NCI-H128 (cell line): Measurements from ENCODE around the gene TAC4.
"Not testable (repeated sequence)": the region's sequence is repeated elsewhere in the genome, so short reads cannot be mapped to it uniquely, and the experiment has no call there.

Source experiments
- DNase-seq: peaks from one replicate; lab custom pipeline; 2025; ENCODE audit not compliant: unreplicated experiment; lab: John Stamatoyannopoulos, UW

The TAC4 gene

DNA sequence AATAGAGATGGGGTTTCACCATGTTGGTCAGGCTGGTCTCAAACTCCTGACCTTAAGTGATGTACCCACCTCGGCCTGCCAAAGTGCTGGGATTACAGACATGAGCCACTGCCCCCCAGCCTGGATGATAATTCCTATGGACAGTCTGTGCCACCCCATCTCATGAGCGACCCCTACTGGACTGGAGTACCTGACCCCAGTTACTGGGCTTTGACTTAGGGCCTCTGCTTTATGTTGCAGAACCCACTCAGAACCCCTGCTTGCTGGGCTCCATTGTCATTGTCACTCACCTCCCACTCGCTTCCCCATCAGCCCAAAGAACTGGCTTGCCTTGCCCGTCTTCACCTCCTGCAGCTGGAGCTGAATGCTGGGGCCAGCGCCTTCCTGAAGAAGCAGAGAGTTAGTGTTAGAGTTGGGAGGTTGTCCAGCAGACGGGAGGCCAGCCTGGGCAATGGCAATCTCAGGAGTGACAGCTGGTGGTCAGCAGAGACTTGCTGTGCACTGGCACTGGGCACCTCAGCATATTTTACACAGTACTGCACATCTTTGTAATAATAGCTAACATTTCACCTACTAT, 4.0 kb downstream of the TAC4 start:
- no peak for DNase-seq

DNA sequence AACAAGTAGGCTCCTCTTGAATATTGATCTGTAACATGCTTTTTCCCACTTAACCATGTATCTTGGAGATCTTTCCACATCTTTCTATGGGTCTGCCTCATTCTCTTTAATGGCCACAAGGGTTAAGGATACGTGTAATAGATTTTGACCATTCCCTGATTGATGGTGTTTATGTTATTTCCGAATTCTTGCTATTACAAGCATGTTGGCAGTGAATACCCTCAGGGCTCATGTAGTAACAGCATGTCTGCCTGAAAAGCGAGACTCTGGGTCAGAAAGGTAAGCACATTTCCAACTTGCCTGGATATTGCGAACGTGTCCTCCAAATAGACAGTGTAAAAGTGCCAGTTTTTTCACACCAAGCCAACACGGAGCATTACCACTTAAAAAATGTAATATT, 5.0 kb downstream of the TAC4 start:
- no peak for DNase-seq

DNA sequence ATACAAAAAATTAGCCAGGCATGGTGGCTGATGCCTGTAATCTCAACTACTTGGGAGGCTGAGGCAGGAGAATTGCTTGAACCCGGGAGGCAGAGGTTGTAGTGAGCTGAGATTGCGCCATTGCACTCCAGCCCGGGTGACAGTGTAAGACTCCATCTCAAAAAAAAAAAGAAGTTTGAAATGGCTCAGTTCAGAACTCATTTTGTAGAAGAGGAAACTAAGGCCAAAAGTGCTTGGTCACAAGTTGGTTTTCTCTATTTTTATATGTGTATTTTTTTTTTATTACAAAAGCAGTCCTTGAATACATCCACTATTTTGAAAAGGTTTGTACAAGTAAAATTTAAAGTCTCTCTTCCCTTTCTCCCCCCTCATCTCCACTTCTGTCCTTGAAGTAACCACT, 5.5 kb downstream of the TAC4 start:
- DNase-seq: no peak

DNA sequence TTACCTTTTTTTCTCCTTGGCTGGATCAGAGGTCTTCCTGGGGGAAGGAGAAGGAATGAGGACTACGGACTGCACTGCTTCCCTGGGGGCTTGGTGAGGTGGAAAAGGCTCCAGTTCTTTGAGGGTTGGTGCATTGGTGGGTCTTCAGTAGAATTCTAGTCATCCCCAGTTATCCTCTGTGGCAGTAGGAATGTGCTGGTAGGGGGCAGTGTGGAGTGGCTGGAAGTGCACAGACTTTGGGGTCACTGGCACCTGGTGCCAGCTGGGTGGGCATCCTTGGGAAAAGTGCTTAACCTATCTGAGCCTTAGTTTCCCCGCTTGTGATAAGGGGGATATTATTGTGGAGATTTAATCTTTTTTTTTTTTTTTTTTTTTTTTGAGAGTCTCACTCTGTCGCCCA, 6.3 kb downstream of the TAC4 start:
- no peak for DNase-seq

DNA sequence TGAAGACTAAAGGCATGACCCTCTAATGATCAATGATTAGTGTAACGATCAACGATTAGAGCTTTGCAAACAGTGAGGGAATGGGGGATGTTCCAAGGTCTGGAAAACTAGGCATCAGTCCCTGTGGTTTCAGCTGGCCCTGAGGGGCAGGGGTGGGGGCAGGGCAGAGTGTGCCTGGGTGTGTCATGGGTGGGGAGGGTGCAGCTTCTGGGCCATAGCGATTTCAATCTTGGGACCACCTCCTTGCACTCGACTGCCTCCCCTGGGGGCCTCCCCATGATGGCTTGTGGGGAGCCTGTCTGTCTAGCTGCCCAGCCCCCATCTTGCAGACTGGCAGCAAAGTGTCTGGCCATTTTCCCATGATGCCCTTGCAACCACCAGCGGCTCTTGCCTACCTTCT, 8.4 kb downstream of the TAC4 start:
- no peak for DNase-seq

DNA sequence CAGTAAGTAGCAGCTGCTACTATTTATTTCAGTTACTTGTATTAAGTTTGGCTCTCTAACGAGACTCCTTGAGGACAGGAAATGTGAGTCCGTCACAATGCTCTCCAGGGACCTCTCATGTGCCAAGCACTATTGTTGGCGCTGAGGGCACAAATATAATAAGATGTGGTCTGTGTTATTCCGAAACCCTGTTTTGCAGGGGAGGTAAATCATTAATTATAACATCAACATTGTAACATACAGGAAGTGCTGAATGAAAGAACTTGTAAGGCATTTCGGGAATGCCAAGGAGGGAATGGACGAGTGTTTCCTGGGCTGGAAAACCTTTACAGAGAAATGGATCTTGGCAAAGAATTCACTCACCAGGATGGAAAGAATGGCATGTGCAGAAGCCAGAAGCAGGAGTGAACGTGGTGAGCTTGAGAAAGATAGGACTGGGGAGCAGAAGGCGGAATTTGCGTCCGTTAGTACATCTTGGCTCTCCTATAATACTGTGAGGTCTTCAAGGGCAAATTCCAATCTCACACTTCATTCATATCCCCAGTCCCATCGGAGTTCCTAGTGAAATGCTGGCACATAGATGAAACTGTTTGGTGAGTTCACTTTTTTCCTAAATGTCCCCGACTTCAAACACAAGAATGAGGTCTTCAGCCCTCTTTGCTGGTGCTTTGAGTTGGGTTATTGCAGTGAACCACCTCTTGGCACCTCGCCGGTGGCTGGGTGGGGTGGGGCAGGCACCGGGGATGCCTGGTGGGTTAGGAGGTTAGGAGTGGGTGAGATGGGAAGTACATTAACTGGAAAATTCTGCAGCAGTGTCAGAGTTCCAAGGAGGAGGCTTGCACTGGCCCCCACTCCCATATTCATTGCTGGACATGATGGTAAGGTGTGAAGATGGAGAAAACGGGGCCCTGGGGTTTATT, 11.5 kb downstream of the TAC4 start:
- no peak for DNase-seq

DNA sequence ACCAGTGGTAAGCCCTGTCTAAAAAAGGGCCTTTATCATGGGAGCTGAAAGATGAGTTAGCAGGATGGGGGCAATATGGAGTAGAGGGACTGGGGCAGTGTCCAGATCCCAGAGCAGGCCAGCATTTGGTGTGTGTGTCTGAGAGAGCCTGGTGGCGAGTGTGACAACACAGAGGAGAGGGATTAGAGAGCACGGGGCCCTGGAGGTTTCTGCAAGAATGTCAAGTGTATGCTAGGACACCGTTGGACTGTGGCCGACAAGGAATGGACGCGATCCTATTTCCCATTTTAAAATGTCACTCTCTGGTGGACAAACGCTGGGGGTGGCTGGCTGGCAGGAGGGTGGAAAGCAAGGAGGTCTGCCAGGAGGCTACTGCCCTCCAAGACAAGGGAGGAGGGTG, 12.4 kb downstream of the TAC4 start:
- DNase-seq: no peak

DNA sequence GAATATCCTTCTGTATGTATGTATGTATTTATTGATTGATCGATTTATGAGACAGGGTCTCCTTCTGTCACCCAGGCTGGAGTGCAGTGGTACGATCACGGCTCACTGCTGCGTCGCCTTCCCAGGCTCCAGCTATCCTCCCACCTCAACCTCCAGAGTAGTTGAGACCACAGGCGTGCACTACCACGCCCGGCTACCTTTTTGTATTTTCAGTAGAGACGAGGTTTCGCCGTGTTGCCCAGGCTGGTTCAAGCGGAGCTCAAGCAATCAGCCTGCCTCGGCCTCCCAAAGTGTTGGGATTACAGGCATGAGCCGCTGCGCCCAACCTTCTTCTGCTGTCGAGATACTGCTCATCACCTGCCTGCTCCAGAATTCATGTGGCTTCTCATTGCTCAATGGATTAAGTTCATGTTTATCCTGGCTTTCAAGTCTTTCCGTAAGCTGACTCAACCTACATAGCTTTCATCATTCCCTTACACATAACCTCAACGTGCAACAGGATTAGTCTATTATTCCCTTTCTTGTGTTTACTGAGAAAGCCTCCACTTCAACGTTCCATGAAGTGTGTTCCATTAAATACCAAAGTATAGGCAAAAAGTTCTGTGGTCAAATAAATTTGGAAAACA, 13.6 kb downstream of the TAC4 start:
- no peak for DNase-seq

DNA sequence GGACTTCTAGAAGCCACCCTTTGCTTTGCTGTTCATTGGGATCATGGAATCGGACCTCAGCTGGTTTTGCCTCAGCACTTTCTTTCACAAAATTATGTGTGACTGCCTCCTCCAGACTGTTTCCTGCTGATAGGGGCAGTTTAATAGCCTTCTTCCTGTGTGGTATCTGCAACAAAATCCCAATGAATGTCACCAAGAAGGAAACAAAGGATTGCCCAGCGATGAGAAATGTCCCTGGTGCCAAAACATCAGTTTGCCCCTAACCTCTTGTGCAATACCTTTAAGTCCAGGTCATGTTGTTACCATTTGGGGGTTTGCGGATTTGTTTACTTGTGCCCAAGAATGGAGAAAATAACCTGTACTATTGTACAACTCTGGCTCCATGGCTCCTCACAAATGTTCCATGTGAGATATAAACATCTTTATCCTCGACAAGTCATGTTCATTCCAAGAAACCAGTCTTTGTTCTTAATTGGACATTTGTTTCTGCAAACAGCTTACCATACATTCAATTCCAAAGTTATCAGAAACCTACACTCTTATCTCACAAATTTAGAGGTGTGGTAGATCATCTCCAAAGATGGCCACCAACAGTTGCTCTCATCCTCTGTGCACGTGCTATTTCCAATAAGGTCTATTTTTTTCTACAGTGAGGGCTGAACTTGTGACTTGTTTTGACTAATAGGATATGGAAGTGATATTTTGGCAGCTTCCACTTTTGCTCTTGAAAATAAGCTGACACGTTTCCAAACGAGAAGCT, 14.8 kb downstream of the TAC4 start:
- no peak for DNase-seq

DNA sequence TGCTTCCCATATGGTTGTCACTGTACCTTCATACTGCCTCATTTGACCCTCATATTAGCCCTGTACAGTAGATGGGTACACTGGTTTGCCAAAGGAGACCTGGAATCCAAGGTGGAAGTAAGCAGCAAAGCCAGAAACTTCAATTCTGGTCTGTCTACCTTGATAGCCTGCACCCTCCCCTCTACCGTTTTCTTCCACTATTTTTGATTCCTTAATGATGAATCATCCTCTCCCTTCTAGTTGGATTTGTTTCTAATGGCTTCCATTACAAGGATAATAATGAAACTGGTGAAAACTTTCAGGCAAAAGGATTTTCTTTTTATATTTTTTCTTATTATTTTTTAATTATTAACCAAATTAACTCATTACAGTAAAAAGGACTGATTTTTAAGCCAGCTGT, 17.3 kb downstream of the TAC4 start:
- DNase-seq: no peak

DNA sequence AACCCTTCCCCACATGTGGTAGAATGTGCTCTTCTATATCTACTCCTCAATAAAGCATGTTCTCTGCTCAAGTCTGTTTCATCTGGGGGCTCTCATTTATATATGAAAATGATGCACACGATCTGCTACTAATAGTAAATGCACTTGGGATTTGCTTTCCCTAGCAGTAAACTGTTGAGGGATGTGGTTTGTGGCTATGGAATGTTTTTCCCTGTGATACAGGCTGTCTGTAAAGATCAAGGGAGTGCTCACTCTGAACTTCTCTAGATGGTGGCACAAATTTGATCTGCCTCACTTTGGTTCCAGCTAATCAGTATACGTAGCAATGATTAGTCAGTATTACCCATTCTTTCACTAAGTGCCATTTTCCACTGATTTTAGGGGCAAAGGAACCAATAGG, 18.8 kb downstream of the TAC4 start:
- no peak for DNase-seq

DNA sequence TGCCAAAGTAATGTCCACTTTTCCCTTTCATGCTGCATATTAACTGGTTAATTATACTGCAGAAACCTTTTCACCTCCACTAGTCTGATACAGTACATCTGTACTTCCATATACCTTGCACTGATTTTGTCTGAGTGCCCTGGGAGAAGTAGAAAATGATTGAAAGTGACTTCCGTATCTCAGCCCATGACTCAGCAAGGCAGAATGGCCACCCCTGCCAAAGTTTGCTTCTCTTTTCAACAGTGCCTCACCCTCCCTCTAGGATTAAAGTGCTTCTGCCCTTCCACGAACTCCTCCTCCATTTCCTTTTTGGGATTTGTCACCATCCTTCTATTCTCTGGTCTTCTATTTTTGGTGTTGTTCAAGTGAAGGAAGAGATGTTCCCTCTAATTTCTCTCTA, 19.5 kb downstream of the TAC4 start:
- not testable (repeated sequence) for DNase-seq

DNA sequence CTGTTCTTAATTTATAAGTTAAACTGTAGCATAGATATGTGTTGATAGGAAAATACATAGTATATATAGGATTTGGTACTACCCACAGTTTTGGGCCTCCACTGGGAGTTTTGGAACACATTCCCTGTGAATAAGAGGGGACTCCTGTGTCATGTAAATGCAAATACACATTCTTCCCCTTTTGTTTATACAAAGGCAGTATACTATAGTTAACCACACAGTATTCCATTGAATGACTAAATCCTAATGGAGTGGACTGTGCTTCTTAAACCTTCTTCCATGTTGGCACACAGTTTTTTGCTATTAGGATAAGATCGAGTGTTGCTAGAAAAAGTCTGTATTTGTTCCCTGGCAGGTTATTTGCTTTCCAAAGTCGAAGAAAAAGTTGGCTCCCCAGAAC, 22.2 kb downstream of the TAC4 start:
- no peak for DNase-seq

DNA sequence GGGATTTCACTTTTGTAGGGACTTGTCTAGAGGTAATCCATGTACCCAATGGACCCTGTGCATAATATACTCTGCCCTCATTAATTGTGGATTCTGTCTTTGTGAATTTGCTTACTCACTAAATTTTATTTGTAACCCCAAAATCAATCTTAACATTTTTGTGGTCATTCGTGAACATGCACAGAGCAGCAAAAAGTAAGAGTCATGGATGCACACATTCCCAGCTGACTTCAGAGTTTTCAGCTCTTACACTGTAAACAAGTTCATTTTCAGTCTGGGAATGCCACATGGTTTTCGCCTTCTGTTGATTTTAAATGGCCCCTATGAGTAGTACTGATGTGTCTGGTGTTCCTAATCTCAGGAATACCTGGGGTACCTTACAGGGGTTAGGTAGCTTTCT, 24.3 kb downstream of the TAC4 start:
- no peak for DNase-seq

DNA sequence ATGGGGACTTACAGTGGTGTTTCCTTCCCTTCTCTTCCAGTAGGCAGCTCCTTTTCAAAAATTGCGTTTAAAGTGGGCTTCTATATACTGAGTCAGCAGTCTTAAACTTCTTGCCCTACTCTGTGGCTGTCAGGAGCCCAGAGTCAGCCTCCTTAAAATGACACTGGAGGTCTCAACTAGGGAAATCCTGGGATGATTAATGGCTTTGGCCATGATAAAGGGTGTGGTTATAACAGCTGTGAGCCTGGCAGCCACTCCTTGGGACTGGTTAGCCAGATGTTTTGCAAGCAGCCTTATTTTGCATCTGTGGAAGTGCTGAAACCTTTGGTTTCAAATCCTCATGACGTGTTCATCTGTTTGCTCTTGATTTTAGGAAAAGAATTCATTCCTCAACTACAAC, 25.0 kb downstream of the TAC4 start:
- DNase-seq: no peak

DNA sequence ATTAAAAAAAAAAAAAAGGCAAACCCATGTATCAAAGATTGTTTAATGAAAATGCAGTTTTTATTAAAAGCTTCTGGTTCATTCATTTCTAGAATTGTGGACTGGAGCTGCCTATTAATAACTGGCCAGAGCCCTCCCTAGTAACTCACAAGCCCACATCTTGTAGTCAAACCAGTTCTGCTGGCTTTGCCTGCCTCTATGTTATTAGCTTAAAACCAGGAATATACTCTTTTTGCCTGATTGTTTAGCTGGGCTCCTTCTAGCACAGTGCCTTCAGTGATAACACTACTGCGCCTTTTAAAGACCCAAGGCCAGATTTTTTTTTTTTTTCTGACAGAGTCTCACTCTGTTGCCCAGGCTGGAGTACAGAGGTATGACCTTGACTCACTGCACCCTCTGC, 26.0 kb downstream of the TAC4 start:
- DNase-seq: no peak

DNA sequence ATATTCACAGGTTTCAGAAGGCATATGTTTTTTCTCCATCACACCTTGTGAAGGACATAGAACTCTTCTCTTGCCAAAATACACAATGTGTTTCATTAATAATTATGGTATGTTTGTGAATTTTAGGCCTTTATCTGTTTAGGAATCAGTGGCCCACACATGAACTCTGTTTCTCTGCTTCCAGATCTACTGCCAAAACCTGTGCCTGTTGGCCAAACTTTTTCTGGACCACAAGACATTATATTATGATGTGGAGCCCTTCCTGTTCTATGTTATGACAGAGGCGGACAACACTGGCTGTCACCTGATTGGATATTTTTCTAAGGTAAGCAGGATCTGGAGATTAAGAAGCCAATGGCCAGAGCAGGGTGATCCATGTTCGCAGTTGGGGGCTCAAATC, 26.4 kb downstream of the TAC4 start:
- no peak for DNase-seq

DNA sequence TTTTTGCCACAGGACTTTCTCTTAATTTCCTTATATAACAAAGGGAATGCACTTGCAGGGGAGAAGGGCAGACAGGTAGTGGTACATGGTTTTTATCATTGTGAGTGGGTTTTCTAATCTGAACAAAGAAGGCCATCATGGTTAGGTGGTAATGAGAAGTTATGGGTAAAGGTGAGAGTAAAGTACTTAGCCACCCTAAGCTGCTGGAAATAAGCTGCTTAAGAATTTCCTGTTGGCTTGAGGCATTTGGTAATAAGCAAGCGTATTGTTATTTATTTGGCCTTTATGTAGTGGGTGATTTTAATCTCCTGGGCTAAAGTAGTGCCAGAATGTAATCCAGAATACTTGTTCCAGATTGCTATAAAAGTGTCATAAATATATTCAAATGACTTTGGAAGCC, 27.1 kb downstream of the TAC4 start:
- DNase-seq: no peak

DNA sequence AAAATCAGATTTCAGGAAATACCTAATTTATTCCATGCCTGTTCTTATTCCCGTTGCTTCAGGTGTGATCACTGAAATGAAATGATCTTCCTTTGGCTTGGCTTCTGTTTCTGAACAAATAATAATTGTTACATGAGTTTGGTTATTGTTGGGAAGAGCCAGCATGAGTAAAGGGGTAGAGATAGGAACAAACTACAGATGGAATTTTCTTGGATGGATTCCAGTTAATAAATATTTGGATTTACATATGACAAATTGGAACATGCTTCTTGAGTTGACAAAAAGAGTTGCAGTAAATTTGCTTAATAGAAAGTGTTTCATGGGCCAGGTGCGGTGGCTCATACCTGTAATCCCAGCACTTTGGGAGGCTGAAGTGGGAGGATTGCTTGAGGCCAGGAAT, 28.2 kb downstream of the TAC4 start:
- DNase-seq: no peak

DNA sequence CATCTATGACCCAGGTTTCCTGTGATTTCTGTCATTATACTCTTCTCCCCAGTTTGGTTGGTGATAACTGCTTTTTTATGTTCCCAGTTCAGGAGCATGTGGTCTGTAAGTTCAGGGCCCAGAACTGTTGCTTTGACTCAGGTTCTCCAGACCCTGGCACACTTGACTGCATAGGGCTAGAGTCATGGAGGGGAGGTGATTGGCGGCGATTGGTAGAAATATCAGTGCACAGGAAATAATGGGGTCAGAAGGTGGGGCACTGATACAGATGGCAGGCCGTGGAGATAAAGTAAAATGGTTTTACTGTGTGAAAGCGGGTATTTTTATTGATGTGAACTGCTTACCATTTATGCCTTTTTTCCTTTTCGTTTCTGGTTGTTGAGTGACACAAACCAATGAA, 28.7 kb downstream of the TAC4 start:
- no peak for DNase-seq

DNA sequence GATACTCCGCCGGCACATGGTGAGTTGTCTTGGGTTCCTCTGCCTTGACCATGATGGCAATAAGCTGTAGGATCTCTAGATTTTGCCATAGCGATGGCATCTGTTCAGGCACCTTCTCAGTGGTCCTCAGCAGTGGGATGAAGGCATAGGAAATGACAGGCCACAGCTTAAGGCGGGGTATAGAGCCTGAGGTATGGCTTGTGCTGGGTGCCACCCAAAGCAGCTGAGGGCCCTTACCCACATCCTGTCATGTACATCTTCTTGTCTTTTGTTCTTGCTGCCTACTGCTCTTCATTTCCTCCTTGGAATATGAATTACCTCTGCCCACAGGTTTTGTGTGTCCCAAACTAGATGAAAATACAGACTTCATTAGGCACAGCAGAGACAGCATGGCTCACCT, 29.9 kb downstream of the TAC4 start:
- no peak for DNase-seq
